Thyroid gland (tissue), 4 donors: ENCODE results near the gene CLSTN1.

ENCODE experiments used
- CTCF ChIP-seq, 6 experiments: fragments of 200-600 bp in 3 of 6; fragments of 450-650 bp in 3 of 6; sonication (generic) in 3 of 6; IDR thresholded peaks; one replicate each; pipeline ENCODE4 v1.5.1; 2016 to 2019; ENCODE audit warnings: antibody characterized with exemption in 6 of 6, mild to moderate bottlenecking in 2 of 6, inconsistent platforms in 1 of 6, moderate library complexity in 1 of 6
- POLR2A ChIP-seq, 2 donors: fragments of 450-650 bp; IDR thresholded peaks; one replicate each; pipeline ENCODE4 v1.6.1; 2017; ENCODE audit warnings: antibody characterized with exemption in 2 of 2, mild to moderate bottlenecking in 2 of 2, moderate library complexity in 1 of 2

DNA sequence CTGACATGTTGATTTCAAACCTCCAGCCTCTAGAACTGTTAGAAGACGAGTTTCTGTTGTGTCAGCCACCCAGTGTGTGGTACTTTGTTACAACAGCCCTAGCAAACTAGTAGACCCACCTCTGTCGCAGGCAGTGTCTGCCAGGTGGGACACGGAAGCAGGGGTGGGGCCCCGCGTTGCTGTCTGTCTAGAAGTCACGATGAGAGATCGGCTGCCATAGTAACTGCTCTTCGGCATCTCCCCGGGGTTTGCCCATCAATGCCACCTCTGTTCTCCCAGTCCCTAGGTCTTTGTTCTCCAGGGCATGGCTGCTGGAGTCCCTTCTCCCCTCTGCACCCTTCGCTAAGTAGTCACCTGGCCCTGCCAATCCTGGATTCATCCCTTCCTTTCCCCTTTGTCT lies 15.2 kb upstream of the CLSTN1 start:
- TF ChIP-seq CTCF (IDR thresholded peaks at IDR 0.05) (no peak), POLR2A (IDR thresholded peaks at IDR 0.05) (no peak)
